IPS-18c (cell line): ENCODE measurements around the gene TTI1.
"Not testable (repeated sequence)": the region's sequence is repeated elsewhere in the genome, so short reads cannot be mapped to it uniquely, and the experiment has no call there.

Experiments used
- H3K4me3 ChIP-seq: 2 replicates; pipeline ENCODE4 v1.7.0; 2013; ENCODE audit warnings: low read depth, mild to moderate bottlenecking, low read length, moderate library complexity; ENCODE audit not compliant: insufficient read depth
- H3K9me3 ChIP-seq: one replicate; pipeline ENCODE4 v1.6.1; 2013; ENCODE audit warnings: mild to moderate bottlenecking, low read length, moderate library complexity; ENCODE audit not compliant: control insufficient read depth, insufficient read depth

The TTI1 gene

GRCh38 chr20:37983286-37983685 lies 50.0 kb downstream of the TTI1 start:
- no peak overlapping the region for H3K4me3 ChIP-seq
- H3K9me3 ChIP-seq: no peaks in the 10 kb centered on the region

- Histone ChIP-seq H3K9me3 (no peaks in the 10 kb centered on the region), H3K4me3 (no peak overlapping the region)
Observed at GRCh38 chr20:37981568-37981967, 51.7 kb downstream of the TTI1 start.

GRCh38 chr20:37980876-37981275 lies 52.4 kb downstream of the TTI1 start:
- no peak overlapping the region for H3K4me3 ChIP-seq
- H3K9me3 ChIP-seq: no peaks in the 10 kb centered on the region

GRCh38 chr20:37980383-37980782 lies 52.9 kb downstream of the TTI1 start:
- Histone ChIP-seq H3K9me3 (no peaks in the 10 kb centered on the region), H3K4me3 (no peak overlapping the region)

- Histone ChIP-seq H3K4me3 (no peak overlapping the region), H3K9me3 (no peaks in the 10 kb centered on the region)
Observed at GRCh38 chr20:37979021-37979985, 54.0 kb downstream of the TTI1 start.

GRCh38 chr20:37977786-37978185 lies 55.5 kb downstream of the TTI1 start:
- Histone ChIP-seq H3K4me3 (no peak overlapping the region), H3K9me3 (no peaks in the 10 kb centered on the region)

- Histone ChIP-seq H3K9me3 (no peaks in the 10 kb centered on the region), H3K4me3 (no peak overlapping the region)
Observed at GRCh38 chr20:37977338-37977737, 55.9 kb downstream of the TTI1 start.

- no peak overlapping the region for H3K4me3 ChIP-seq
Observed at GRCh38 chr20:37976887-37977286, 56.4 kb downstream of the TTI1 start.

GRCh38 chr20:37973059-37973910 lies 60.0 kb downstream of the TTI1 start:
- Histone ChIP-seq H3K9me3 (no peaks in the 10 kb centered on the region), H3K4me3 (no peak overlapping the region)

More at GRCh38 chr20:37976887-37977286, 56.4 kb downstream of the TTI1 start:
- no peaks in the 10 kb centered on the region for H3K9me3 ChIP-seq

GRCh38 chr20:37972256-37973058 lies 60.8 kb downstream of the TTI1 start:
- H3K4me3 ChIP-seq: peak overlapping the region; percentile 4; the same call in 1 of the 2 replicates

GRCh38 chr20:37971561-37972127 lies 61.6 kb downstream of the TTI1 start:
- Histone ChIP-seq H3K9me3 (no peaks in the 10 kb centered on the region), H3K4me3 (no peak overlapping the region)

More at GRCh38 chr20:37972256-37973058, 60.8 kb downstream of the TTI1 start:
- no peaks in the 10 kb centered on the region for H3K9me3 ChIP-seq

GRCh38 chr20:37970856-37971245 lies 62.4 kb downstream of the TTI1 start:
- H3K9me3 ChIP-seq: no peaks in the 10 kb centered on the region
- no peak overlapping the region for H3K4me3 ChIP-seq

- Histone ChIP-seq H3K9me3 (no peaks in the 10 kb centered on the region), H3K4me3 (no peak overlapping the region)
Observed at GRCh38 chr20:37969949-37970855, 63.1 kb downstream of the TTI1 start.

- no peaks in the 10 kb centered on the region for H3K9me3 ChIP-seq
- H3K4me3 ChIP-seq: no peak overlapping the region
Observed at GRCh38 chr20:37968841-37969401, 64.3 kb downstream of the TTI1 start.

- H3K9me3 ChIP-seq, H3K4me3 ChIP-seq: not testable (repeated sequence)
Observed at GRCh38 chr20:37963483-37963882, 69.8 kb downstream of the TTI1 start.

GRCh38 chr20:37961066-37961465 lies 72.2 kb downstream of the TTI1 start:
- no peaks in the 10 kb centered on the region for H3K9me3 ChIP-seq
- H3K4me3 ChIP-seq: no peak overlapping the region
